DMS53 treated with DMSO at 0.1 percent for 48 hours (cell line): ENCODE data around the gene KCNG4.
"Not testable (repeated sequence)": the region's sequence is repeated elsewhere in the genome, so short reads cannot be mapped to it uniquely, and the experiment has no call there.

Experiments used
- DNase-seq: peaks from one replicate; lab custom pipeline; 2025; ENCODE audit not compliant: unreplicated experiment; lab: John Stamatoyannopoulos, UW

Gene KCNG4

DNA sequence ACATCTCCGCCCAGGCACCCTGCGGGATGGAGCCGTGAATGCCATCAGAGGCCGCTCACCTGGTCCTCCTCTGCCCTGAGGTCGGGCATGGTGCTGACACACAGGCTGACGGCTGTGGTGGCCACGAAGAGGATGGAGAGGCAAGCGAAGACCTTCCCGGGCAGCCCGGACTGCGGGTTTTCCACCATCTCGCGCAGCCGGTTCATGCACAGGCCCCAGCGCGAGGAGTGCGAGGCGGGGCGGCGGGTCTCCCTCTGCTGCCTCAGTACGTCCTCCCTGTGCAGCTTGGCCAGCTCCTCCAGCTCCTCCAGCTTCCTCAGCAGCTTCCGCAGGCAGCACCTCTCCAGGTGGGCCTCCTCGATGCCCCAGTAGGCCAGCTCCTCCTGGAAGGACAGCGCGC, 3.1 kb downstream of the KCNG4 start:
- DNase-seq: no peak

DNA sequence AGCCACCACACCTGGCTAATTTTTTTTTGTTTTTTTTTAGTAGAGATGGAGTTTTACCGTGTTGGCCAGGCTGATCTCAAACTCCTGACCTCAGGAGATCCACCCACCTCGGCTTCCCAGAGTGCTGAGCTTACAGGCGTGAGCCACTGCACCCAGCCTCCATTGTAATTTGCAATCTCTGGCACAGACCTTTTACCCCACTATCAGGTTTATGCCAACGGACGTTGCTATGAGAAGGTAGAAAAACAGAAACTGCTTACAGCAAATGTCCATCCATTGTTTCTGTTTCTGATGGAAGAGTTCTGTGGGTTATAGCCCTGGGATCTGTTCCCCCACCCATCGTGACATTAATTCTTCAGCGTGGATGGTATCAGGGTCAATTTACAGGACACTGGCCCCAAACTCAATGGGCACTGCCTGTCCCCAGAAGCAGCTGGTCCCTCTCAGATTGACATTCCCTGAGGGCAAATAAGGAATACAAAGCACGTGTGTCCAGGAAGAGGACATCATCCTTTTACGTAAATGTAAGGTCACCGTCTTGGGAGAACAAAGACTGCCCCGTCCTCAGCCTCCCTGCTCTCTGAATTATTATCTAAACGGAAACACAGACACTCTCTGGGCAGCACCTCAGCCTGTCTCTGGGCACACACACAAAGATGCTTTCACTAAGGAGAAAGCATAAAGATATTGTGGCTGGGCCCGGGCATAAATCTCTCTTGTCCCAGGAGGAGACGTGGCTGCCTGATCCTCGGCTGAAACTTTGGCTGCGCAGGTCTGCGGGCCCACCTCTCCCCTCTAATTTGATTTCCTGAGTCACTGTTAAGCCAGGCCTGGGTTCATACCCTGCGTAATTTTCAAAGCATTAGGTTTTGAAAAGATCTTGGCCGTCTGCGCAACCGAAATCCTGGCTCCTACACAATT, 5.2 kb downstream of the KCNG4 start:
- DNase-seq: no peak

DNA sequence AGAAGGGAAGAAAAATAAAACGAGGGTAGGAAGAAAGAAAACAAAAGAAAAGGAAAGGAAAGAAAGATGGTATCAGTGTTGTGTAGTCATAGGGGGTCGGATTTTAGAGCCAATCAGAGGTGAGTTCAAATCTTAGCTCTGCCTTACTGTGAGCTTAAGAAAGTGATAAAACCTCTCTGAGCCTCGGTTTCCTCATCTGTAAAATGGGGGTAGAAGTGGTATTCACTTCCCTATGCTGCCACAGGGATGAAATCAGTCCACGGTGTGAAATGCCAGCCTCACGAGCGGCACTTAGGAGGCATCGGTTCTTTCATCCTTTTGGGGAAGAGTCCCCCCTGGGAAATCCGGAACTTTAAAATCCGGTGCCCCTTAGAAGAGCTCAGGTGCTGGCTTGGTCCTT, 6.1 kb downstream of the KCNG4 start:
- DNase-seq: no peak

DNA sequence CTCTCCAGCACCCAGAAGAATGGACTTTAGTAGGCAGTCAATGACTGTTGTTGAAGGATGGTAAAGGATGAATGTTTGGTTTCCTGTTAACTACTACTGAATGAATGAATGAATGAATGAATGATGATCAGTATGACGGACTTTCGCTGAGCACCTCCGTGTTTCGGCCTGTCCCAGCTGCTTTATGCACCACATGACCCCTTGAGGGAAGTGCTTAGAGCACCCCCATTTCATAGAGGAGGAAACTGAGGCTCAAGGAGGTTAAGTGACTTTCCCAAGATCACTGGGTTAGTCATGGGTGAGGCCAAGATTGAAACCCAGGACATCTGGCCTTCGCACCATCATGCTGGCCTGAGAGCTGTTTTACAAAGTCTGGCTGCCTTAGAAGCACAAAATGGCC, 6.8 kb downstream of the KCNG4 start:
- no peak for DNase-seq

DNA sequence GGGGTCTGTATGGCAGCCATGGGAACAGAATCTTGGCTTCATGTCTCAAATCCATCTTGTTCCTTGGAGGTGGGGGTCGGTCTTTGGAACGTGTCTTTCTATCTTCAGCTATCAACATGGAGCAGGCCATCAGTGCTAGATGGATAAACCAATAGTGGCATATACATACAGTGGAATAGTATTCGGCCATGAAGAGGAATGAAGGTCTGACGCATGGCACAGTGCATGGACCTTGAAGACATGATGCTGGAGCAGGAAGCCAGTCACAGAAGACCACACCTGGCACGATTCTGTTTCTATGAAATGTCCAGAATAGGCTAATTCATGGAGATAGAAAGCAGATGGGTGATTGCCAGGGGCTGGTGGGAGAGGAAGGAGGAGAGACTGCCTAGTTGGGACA, 7.8 kb downstream of the KCNG4 start:
- no peak for DNase-seq

DNA sequence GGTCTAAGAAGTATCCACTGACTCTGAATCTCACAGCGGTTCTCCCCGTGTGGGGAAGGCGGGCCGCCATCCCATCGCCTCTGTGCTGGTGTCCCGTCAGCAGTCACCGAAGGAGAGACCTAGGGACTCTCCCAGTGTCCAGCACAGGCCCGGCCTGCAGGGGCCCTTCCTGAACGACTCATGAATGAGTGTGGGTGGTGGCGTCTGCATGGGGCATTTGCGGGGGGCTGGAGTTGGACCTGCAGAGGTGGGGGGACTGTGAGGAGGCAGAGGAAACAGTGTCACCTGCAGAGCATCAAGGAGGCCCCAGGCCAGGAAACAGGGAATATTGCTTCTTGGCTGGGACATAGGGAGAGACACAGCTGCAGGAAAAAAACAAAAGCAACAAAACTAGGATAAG, 10.3 kb downstream of the KCNG4 start:
- no peak for DNase-seq

DNA sequence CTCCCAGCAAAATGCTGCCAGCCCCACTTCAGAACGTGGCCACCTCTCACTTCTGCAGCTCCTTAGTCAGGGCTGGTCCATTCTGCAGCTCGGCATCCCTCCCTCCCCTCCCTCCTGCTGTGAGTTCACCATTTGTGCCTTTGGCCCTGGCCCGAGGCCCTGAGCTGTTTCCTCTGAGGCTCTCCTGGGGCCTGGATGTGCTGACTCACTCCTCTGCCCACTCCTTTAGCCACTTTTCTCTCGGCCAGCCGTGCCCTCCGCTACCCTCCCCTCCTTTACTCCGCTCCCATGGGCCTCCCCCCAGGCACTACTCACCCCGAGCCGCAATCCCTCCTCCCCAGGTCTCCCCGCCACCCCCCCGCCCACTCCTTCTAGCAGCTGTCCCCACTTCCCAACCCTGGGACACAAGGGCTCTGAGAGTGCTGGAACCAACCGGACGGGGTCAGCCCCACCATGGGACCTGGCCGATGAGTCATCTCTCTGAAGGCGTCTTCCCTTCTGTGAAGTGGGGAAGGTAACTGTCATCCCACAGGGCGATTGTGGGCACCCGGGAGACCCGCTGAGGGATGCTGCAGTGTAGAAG, 11.5 kb downstream of the KCNG4 start:
- DNase-seq: peak; percentile 14

DNA sequence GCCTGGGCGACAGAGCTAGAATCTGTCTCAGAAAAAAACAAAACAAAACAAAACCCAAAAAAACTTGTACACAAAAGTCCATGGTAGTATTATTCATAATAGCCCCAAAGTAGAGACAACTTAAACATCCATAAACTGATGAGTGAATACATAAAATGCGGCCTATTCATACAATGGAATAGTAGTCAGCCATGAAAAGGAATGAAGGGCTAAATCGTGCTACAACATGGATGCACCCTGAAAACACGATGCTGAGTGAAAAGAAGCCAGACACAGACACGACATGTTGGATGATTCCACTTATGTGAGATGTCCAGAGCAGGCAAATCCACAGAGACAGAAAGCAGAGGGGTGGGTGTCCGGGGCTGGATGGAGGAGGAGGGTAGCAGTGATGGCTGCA, 12.3 kb downstream of the KCNG4 start:
- no peak for DNase-seq

DNA sequence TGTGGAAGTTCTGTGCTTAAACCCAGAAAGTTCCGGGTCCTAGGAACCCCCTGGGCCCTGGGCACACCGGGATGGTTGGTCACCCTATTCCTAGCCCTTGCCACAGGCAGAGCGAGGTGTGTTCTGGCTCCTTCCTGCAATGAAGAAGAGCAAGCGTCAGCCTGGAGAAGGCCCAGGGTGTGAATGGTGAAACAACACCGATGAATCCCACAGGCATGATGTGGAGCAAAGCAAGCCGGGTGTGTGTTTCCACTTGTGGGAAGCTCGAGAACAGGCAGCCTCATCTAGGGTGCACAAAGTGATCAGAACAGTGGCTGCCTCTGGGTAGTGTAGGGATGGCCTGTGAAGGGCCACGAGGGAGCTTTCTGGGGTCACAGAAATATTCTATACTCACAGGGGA, 13.8 kb downstream of the KCNG4 start:
- no peak for DNase-seq

DNA sequence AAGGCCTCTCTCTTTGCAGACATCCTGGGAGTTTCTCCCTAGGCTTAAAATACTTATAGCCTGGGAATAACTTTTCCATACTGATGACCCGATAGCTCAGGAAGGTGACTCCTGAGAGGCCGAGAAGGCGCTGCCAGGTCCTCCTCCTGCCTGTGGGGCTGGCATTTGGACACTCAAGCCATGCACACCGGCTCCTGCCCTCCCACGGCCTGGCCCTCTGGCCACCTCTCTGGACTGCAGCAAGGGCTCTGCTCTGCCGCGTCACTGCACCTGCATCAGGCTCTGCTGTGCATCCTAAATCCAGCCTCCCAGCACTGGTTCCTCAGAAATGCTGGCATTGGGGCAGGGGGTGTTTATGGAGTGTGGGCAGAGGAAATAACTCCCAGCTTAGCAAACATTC, 14.2 kb downstream of the KCNG4 start:
- DNase-seq: no peak

DNA sequence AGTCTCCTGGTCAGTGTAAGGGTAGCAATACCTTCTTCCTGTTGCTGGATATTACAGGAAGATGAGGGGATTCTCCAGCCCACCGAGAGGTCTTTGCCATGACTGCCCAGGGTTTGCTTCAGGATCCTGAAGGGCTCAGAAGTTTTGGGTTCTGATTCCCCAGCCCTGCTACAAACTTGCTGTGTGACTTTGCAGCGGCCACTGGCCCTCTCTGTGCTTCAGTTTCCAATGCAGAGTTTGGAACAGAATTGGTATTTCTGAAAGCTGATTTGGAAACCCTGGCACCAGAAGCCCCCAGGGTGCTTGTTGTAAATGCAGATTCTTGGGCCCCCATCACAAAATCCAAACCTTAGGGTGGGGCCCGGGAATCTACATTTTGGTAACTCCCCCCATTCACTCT, 14.7 kb downstream of the KCNG4 start:
- no peak for DNase-seq

DNA sequence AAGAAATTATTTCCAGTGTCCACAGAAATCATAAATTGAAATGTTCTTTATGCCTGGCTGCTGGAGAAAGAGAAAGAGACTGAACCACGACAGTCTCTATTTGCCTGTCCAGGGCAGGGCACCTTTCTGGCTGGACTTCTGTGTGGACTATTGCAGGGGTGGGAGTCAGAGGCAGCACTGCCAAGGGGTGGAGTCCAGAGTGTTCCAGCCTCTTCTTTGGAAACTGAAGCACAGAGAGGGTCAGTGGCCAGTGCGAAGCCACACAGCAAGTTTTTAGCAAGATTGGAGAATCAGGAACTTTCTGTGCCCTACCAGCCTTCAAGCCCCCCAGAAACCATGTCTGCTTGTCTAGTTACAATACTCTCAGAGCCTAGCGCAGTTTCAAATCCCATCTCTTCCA, 15.3 kb downstream of the KCNG4 start:
- DNase-seq: no peak

DNA sequence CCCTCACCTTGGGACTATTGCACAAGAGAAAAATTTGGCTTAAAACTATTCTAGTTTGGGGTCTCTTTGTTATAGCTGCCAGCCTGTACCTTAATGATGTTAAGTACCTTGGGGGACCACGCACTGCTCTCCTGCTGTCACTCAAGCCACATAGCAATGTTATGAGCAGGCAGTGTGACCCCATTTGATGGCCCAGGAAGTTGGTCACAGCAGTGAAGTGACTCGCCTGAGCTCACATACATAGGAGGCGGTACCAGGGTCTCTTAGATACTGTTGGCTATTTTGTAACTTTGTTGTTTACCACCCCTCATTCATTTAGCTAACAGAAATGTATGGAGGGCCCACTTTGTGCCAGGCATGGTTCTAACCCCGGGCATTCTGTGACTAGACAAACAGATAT, 16.4 kb downstream of the KCNG4 start:
- no peak for DNase-seq

DNA sequence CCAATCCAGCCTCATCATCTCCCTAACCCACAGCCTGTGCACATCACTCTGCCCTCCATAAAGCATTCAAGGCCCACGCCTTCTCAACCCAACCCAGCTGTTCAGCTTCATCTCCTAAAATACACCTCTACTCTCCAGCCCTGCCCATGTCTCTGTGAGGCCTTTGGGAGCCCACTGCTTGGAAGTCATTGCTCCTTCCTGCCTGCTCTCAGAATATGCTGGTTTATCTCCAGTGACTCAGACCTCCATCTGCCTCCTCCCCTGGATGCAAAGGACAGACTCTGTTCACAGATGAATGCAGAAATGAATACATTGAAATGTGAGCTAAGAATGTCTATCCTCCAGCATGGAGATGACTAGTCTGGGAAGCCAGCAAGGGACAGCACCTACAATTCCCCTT, 19.0 kb downstream of the KCNG4 start:
- no peak for DNase-seq

DNA sequence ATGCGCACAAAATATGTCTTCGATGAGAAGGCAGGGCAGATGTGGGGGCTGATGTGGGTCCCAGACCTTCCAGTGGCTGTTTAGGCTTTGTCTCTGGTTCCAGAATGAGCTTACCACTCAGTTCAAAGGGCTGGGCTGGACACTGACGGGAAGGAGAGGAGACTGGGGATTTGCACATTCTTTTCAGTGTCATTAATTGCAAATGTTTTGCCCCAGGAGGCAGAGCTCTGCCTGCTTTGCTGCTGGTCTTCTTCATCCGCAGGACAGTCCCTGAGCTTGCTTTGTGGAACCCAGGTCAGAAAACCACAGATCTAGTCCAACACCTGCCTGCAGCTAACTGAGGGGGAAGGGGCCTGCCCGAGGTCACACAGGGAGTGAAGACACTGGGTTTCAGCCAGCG, 20.9 kb downstream of the KCNG4 start:
- no peak for DNase-seq

DNA sequence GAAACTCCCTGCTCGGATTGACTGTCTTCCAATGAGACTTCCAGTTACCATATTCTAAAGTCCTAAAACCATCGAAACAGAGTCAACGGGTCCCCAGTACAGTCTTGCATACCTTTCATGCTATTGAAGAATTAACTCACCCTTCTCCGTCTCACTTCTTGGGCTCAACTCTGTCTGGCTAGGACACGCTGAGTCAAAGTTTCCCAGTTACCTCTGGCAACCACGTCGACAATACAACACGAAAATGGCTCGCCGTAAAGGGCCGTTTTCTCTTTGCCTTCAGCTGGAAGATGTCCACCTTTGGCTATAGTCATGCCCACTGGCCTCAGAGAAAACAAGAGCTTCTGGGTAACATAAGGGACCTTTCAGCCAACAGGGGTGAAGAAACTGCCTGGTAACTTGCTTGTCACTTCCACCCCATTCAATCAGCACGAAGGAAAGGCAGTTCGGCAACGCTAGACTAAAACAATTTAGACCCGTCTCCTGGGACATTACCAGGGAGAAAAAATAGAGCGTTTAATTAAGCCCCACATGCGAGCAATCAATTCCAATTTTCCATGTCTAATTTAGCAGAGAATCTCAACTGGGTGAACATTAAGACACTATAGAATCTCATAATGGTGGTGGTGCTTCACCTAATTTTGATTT, 21.5 kb downstream of the KCNG4 start:
- no peak for DNase-seq

DNA sequence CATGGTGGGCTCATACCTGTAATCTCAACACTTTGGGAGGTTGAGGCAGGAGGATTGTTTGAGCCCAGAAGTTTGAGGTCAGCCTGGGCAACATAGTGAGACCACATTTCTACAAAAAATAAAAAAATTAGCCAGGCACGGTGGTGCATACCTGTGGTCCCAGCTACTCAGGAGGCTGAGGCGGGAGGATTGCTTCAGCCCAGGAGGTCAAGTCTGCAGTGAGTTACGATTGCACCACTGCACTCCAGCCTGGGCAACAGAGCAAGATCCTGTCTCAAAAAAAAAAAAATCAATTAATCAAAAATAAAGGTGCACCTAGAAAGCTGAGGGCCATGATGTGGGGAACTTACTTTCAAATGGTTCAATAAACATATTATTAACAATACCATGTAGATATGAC, 23.7 kb downstream of the KCNG4 start:
- DNase-seq: not testable (repeated sequence)

DNA sequence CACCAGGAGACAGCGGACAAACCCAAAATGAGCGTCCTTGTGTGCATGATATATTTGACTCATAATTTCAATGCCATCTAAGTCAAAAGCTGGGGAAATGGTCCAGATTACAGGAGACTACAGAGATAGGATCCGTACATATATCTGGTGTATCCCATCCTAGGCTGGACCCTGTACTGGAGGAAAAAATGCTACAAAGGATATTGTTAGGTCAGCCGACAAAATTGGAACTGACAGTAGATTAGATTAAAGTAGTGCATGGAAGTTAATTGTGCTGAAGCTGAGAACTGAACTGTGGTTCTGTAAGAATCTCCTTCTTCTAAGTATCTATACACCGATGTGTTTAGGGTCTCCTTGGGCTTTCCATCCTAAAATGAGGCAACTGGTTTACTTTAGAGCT, 24.3 kb downstream of the KCNG4 start:
- DNase-seq: no peak

DNA sequence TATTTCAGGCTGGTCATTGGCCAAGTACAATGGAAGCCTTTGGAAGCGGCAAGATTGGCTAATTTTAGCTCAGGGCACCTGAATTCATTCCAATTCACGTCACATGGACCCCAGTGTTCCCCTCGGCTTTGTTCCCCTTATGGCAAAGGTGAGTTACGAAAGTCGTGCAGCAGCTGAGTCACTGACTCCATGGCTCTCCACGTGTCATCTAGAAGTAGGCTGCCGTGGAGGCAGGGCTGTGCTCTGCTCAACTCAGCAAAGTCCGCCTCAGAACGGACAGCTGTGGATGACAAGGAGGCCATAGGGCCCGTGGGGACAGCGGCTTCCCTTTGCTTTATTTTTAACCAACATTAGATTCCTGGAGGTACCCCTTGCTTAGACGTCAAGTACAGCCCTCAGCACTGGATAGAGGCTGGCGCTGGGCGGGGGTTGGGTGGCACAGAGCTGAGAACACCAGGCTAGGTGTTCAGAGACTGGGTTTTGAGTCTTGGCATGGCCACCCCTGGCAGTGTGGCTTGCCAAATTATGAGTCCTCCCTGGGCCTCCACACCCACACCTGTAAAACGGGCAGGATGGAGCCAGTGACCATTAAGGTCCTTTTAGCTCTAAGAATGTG, 25.3 kb downstream of the KCNG4 start:
- no peak for DNase-seq

DNA sequence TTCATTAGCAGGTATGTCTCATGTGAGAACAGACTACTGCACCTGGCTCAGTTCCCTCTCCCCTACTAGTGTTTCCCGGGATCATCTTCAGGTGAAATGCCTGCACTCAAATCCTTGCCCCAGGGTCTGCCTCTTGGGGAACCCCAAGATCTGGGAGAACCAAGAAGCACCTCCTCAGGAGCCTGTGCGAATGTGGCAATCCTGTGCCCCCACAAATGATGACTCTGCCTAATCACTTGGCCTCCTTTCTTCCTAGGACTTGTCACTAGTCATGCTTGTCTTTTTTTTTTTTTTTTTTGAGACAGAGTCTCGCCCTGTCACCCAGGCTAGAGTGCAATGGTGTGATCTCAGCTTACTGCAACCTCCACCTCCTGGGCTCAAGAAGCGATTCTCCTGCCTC, 27.2 kb downstream of the KCNG4 start:
- no peak for DNase-seq

DNA sequence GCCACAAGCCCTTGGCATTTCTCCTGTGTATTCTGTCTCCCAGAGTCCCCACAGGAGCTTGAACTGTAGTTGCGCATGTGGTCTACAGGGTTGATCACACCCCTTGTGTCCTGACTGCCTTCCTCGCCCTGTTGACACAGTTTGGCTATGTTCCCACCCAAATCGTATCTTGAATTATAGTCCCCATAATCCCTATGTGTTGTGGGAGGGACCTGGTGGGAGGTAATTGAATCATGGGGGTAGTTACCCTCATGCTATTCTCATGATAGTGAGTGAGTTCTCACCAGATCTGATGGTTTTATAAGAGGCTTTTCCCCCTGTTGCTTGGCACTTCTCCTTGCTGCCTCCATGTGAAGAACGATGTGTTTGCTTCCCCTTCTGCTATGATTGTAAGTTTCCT, 27.7 kb downstream of the KCNG4 start:
- DNase-seq: no peak

DNA sequence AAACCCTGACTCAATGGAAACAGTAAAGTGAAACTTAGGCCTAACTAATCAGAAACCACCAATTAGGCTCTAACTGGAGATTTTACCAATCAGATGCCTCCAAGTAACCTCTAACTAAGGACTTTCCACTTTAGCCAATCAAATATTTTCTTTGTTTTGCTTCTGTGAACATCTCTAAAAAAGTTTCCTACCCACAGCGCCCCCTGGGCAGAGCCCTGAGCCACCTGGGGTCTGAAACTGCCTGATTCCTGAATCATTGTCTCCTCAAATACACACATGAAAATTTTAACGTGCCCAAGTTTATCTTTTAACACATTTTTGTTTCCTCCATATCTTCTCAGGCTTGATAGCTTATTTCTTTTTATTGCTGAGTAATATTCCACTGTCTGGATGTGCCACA, 29.8 kb downstream of the KCNG4 start:
- DNase-seq: no peak
